NOMO-1 (cell line): ENCODE data around the gene CFAP251.
"Not testable (repeated sequence)": the region's sequence is repeated elsewhere in the genome, so short reads cannot be mapped to it uniquely, and the experiment has no call there.

Experiments used
- DNase-seq, 2 experiments: peaks; one replicate each; lab custom pipeline; 2025; ENCODE audit not compliant: unreplicated experiment in 2 of 2; lab: John Stamatoyannopoulos, UW

The CFAP251 gene

GRCh38 chr12:121917950-121918678 lies at the start of gene CFAP251:
Gene CFAP251 (plus strand): TSS chr12:121918592. CDS start chr12:121921306, 2,714 bp downstream.
- DNase-seq, result peak; percentile 89 to 93

DNA sequence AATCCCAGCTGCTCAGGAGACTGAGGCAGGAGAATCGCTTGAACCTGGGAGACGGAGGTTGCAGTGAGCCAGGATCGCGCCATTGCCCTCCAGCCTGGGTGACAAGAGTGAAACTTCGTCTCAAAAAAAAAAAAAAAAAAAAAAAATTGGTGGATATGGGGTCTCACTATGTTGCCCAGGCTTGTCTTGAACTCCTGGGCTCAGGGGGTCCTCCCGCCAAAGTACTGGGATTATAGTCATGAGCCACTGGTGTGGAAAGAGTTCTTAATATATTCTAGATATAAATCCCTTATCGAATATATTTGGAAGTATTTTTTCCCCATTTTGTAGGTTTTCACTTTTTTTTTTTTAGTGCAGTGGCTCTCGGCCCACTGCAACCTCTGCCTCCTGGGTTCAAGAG lies 49.2 kb upstream of the CFAP251 start:
- not testable (repeated sequence) for DNase-seq

- DNase-seq, result no peak
Observed at GRCh38 chr12:121871467-121871866, 46.9 kb upstream of the CFAP251 start.

- no peak for DNase-seq
Observed at GRCh38 chr12:121872546-121873215, 45.7 kb upstream of the CFAP251 start.

- no peak for DNase-seq
Observed at GRCh38 chr12:121873216-121873569, 45.2 kb upstream of the CFAP251 start.

GRCh38 chr12:121874071-121874470 lies 44.3 kb upstream of the CFAP251 start:
- DNase-seq, result peak; percentile 56 to 66

GRCh38 chr12:121875582-121875981 lies 42.8 kb upstream of the CFAP251 start:
- no peak for DNase-seq

GRCh38 chr12:121876080-121876447 lies 42.3 kb upstream of the CFAP251 start:
- not testable (repeated sequence) for DNase-seq

DNA sequence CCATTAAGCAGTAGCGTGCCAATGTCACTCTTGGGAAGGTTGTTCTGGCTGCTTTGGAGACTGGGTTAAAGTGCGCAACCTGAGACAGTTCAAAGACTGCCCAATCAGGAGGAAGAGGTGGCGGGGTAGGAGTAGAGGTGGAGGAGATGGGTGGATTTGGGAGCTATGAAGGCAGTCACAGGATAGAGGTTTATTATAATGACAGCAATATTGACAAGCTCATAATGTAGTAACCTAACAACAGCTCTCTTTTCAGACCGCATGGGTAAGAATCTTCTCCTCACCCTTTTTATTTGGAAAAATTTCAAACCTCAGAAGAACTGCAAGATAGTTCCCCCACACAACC lies 35.1 kb upstream of the CFAP251 start:
- no peak for DNase-seq

DNA sequence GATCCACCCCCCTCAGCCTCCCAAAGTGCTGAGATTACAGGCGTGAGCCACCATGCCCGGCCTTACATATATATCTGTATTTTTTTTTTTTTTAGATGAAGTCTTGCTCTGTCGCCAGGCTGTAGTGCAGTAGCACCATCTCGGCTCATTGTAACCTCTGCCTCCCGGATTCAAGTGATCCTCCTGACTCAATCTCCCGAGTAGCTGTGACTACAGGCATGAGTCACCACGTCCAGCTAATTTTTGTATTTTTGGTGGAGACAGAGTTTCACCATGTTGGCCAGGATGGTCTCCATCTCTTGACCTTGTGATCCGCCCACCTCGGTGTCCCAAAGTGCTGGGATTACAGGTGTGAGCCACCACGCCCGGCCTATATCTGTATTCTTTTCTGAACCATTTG lies 33.3 kb upstream of the CFAP251 start:
- DNase-seq, result not testable (repeated sequence)

- DNase-seq, result no peak
Observed at GRCh38 chr12:121888083-121888477, 30.3 kb upstream of the CFAP251 start.

DNA sequence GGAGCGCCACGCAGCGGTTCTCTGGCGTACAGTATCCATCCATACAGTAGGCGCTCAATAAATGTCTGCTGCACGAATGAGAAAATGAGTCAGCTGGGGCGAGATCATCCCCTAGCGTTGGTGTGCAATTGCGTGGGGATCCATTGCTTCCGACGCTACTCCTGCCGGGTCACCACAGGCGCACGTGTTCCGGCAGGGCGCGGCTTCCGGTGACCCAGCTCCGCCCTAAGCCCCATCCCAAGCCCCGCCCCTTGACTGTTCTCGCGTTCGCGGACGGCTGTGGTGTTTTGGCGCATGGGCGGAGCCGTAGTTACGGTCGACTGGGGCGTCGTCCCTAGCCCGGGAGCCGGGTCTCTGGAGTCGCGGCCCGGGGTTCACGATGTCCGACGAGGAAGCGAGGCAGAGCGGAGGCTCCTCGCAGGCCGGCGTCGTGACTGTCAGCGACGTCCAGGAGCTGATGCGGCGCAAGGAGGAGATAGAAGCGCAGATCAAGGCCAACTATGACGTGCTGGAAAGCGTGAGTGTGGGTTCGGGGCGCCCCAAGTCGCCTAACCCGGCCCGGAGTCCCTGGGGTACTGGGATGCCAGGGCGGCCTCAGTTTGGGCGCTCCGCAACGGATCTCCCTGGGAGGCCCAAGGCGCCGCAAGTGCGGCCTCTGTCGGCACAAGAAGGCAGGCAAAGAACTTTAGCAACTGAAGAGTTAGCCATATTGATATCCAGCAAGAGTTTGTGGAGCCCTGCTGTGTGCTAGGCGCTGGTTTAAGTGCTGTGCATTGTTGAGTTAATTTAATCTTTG lies 29.7 kb upstream of the CFAP251 start, which contains the start of gene PSMD9:
TSS of gene PSMD9 (plus strand) at position 313 of the 796 bp plus-strand sequence. CDS start at position 380, 67 bp downstream.
- peak; percentile 96 to 97 for DNase-seq

- no peak for DNase-seq
Observed at GRCh38 chr12:121889274-121889624, 29.1 kb upstream of the CFAP251 start.

DNA sequence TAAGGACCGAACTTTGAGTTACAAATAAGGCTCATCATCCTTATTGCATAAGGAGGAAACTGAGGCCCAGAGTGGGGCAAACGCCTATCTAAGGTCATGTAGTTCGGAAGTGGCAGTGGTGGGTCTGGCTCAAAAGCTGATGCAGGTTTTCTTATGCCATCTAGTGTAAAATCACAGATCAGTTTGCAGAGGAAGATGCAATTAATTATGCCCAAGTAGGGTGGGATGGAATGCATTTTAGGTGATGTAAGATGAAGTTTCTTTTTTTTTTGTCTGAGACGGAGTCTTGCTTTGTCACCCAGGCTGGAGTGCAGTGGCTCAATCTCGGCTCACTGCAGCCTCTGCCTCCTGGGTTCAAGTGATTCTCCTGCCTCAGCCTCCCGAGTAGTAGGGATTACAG lies 28.7 kb upstream of the CFAP251 start:
- not testable (repeated sequence) for DNase-seq

GRCh38 chr12:121892673-121893561 lies 25.5 kb upstream of the CFAP251 start:
- DNase-seq, result no peak

DNA sequence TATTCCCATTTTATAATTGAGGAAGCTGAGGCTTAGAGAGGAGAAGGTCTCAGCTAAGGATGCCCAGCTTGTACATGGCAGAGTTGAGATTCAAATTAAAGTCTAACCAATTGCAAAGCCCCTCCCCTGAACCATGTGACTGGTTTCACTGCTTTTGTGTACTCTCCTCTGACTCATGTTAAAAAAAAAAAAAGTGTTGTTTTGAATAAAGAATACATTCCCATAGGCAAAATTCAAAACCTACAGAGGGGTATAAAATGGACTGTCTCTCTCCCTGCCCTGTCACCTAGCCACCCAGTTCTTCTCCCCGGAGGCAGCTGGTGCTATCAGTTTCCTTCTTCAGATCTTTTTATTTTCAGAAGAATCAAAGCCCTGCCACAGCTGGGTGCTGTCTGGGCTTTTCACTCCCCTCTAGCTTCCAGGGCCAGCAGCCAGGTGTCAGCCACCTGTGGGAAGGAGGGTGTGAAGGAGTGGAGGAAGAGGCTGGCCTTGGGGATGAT lies 24.4 kb upstream of the CFAP251 start:
- DNase-seq, result no peak

DNA sequence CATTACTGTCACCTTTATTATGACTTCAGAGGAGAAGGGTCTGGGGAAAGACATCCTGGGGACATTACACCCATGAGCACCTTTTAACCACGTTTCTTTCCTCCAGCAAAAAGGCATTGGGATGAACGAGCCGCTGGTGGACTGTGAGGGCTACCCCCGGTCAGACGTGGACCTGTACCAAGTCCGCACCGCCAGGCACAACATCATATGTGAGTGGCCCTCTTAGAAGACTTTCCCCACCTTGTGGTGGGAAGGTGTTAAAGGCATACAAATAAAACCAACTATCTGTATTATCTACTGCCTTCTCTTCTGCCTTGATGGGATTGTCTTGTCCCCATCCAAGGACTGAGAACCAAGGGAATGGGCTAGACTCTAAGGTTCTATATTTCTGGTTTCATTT lies 23.8 kb upstream of the CFAP251 start:
- DNase-seq, result no peak

DNA sequence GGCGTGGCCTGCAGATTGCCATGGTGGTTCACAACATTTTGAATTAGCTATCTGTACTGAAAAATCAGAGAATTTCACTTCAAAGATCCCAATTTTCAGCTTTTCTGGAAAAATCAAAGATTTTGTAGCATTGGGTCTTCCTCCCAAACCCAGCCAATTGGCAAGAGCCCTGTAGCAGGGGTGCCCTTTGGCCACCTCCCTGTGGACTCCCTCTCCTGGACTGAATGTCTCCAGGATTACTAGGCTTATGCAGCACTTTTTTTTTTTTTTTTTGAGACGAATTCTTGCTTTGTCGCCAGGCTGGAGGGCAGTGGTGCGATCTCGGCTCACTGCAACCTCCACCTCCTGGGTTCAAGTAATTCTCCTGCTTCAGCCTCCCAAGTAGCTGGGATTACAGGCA lies 20.1 kb upstream of the CFAP251 start:
- DNase-seq, result no peak

DNA sequence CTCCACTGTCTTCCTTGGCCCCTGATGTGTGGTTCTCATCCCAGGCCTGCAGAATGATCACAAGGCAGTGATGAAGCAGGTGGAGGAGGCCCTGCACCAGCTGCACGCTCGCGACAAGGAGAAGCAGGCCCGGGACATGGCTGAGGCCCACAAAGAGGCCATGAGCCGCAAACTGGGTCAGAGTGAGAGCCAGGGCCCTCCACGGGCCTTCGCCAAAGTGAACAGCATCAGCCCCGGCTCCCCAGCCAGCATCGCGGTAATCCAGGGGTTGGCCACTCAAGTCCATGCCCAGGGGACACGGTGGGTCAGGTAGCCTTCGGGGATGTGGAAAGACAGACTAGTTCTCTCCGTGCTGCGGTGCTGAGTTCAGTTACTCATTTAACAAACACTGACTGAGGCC lies 18.8 kb upstream of the CFAP251 start:
- no peak for DNase-seq

DNA sequence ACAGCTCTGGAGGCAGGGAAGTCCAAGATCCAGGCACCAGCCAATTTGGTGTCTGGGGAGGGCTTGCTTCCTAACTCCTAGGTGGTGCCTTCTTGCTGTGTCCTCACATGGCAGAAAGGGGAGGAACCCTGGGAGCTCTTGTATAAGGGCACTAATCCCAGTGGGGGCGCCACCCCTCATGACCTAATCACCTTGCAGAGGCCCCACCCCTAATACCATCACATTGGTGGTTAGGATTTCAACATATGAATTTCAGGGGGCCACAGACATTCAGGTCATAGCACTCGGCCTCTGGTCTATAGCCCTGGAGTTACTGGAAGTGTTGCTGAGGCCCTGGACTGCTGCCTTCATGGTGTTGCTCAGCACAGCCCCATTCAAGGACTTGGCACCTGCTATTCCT lies 15.2 kb upstream of the CFAP251 start:
- no peak for DNase-seq

DNA sequence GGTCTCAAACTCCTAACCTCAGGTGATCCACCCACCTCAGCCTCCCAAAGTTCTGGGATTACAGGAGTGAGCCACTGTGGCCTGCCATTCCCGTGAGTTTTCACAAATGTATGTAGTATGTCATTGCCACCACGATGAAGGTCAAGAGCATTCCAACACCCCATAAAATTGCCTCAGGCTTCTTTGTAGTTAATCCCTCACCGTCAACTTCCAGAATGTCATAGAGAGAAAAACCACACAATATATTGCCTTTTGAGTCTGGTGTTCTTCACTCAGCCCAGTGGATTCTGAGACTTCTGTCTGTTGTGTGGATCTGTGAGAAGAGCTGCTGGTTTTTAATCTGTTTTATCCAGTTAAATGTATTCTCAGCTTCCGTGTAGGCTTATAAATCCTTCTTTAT lies 12.6 kb upstream of the CFAP251 start:
- DNase-seq, result no peak
